Measurements from ENCODE around the gene SLC38A8.

DNA sequence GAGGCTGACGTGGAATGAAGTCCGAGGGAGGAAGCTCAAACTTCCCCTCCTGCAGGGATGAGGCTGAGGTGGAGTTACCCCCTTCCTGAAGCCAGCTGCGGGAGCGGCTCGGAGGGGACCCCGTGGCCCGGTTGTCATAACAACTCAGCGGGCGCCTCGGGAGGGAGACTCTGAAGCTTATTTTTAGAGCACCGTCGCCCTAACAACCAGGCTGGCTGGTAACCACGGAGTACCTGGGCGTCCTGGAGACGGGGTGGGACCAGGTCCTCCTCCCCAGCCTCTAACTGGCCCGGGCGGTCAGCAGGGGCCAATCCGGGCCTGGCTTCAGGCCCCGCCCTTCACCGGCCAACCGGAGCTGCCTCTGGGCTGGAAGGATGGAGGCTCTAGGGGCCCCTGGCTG, 46.8 kb downstream of the SLC38A8 start:
- TF ChIP-seq, protein P1, sequence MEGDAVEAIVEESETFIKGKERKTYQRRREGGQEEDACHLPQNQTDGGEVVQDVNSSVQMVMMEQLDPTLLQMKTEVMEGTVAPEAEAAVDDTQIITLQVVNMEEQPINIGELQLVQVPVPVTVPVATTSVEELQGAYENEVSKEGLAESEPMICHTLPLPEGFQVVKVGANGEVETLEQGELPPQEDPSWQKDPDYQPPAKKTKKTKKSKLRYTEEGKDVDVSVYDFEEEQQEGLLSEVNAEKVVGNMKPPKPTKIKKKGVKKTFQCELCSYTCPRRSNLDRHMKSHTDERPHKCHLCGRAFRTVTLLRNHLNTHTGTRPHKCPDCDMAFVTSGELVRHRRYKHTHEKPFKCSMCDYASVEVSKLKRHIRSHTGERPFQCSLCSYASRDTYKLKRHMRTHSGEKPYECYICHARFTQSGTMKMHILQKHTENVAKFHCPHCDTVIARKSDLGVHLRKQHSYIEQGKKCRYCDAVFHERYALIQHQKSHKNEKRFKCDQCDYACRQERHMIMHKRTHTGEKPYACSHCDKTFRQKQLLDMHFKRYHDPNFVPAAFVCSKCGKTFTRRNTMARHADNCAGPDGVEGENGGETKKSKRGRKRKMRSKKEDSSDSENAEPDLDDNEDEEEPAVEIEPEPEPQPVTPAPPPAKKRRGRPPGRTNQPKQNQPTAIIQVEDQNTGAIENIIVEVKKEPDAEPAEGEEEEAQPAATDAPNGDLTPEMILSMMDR (IDR thresholded peaks at IDR 0.05) = no peak
- no peak for TF ChIP-seq POLR2A (IDR thresholded peaks at IDR 0.05)

Data from lower leg skin (tissue), 3 donors.